SHP77 treated with DMSO at 0.1 percent for 48 hours (cell line): ENCODE measurements around the gene GGTA1.
"Not testable (repeated sequence)": the region's sequence is repeated elsewhere in the genome, so short reads cannot be mapped to it uniquely, and the experiment has no call there.

Experiments used
- DNase-seq: peaks from one replicate; lab custom pipeline; 2025; lab: John Stamatoyannopoulos, UW

Gene GGTA1

GRCh38 chr9:121498487-121499176, 1.0 kb downstream of the GGTA1 start:
- no peak for DNase-seq

GRCh38 chr9:121498150-121498486, 1.5 kb downstream of the GGTA1 start:
- peak; percentile 14 for DNase-seq

- DNase-seq: no peak
Measured at GRCh38 chr9:121495976-121496375, 3.7 kb downstream of the GGTA1 start.

GRCh38 chr9:121494192-121494591, 5.5 kb downstream of the GGTA1 start:
- DNase-seq: no peak

- no peak for DNase-seq
Measured at GRCh38 chr9:121491111-121491510, 8.5 kb downstream of the GGTA1 start.

- DNase-seq: no peak
Measured at GRCh38 chr9:121489344-121489743, 10.3 kb downstream of the GGTA1 start.

GRCh38 chr9:121486043-121486442, 13.6 kb downstream of the GGTA1 start:
- no peak for DNase-seq

GRCh38 chr9:121485623-121486022, 14.0 kb downstream of the GGTA1 start:
- no peak for DNase-seq

GRCh38 chr9:121484651-121485446, 14.8 kb downstream of the GGTA1 start:
- no peak for DNase-seq

- no peak for DNase-seq
Measured at GRCh38 chr9:121483473-121484031, 16.1 kb downstream of the GGTA1 start.

GRCh38 chr9:121483049-121483448, 16.6 kb downstream of the GGTA1 start:
- DNase-seq: no peak

GRCh38 chr9:121478816-121479676, 20.6 kb downstream of the GGTA1 start:
- DNase-seq: no peak

GRCh38 chr9:121476156-121476555, 23.5 kb downstream of the GGTA1 start:
- DNase-seq: no peak

- DNase-seq: no peak
Measured at GRCh38 chr9:121474231-121474947, 25.3 kb downstream of the GGTA1 start.

- no peak for DNase-seq
Measured at GRCh38 chr9:121473229-121473628, 26.4 kb downstream of the GGTA1 start.

- DNase-seq: no peak
Measured at GRCh38 chr9:121472446-121472845, 27.2 kb downstream of the GGTA1 start.

GRCh38 chr9:121466142-121466541, 33.5 kb downstream of the GGTA1 start:
- no peak for DNase-seq

GRCh38 chr9:121464968-121465367, 34.7 kb downstream of the GGTA1 start:
- no peak for DNase-seq

- no peak for DNase-seq
Measured at GRCh38 chr9:121463026-121463807, 36.4 kb downstream of the GGTA1 start.

GRCh38 chr9:121459513-121459912, 40.1 kb downstream of the GGTA1 start:
- DNase-seq: no peak

GRCh38 chr9:121458449-121458848, 41.2 kb downstream of the GGTA1 start:
- DNase-seq: not testable (repeated sequence)
